SU-DHL-6 (cell line): ENCODE results near the gene ERC1.

Experiments used
- H2AFZ ChIP-seq: fragments of 200-600 bp; sonication (generic); 2 replicates; pipeline ENCODE4 v1.6.1; 2014; ENCODE audit warnings: low read depth, mild to moderate bottlenecking, moderate library complexity, mixed read lengths, antibody characterized with exemption, low read length; ENCODE audit not compliant: severe bottlenecking
- H3F3A ChIP-seq: fragments of 200-600 bp; shearing (Covaris generic); 2 replicates; pipeline ENCODE4 v1.6.0; 2016; ENCODE audit warnings: antibody characterized with exemption, mild to moderate bottlenecking; ENCODE audit not compliant: insufficient read depth
- H3K27ac ChIP-seq: fragments of 200-600 bp; sonication (generic); 2 replicates; pipeline ENCODE4 v1.5.1; 2016; ENCODE audit warnings: low read depth, mild to moderate bottlenecking, low read length, moderate library complexity, mixed read lengths
- H3K27me3 ChIP-seq: fragments of 200-600 bp; sonication (generic), shearing (Covaris generic); 2 replicates; pipeline ENCODE4 v1.6.0; 2014; ENCODE audit warnings: mild to moderate bottlenecking, low read length
- H3K36me3 ChIP-seq: fragments of 200-600 bp; sonication (generic); 2 replicates; pipeline ENCODE4 v1.6.1; 2014; ENCODE audit warnings: mild to moderate bottlenecking, low read length, mixed read lengths
- H3K4me2 ChIP-seq: fragments of 300-600, 200-600 bp; shearing (Covaris generic), sonication (generic); 2 replicates; pipeline ENCODE4 v1.6.0; 2014; ENCODE audit warnings: low read length, low read depth, mild to moderate bottlenecking; ENCODE audit not compliant: poor library complexity, severe bottlenecking
- H3K4me3 ChIP-seq: fragments of 200-600 bp; sonication (generic); 2 replicates; pipeline ENCODE4 v1.5.1; 2014; ENCODE audit warnings: antibody characterized with exemption, low read length, mild to moderate bottlenecking, mixed read lengths; ENCODE audit not compliant: insufficient read depth, poor library complexity, severe bottlenecking
- H3K79me2 ChIP-seq: fragments of 200-600 bp; sonication (generic); 2 replicates; pipeline ENCODE4 v1.6.1; 2014; ENCODE audit warnings: mild to moderate bottlenecking, low read length, moderate library complexity; ENCODE audit not compliant: insufficient read depth
- H3K9ac ChIP-seq: fragments of 200-600 bp; sonication (generic); 2 replicates; pipeline ENCODE4 v1.7.0; 2014; ENCODE audit warnings: mild to moderate bottlenecking, low read length
- H3K9me2 ChIP-seq: fragments of 200-600 bp; sonication (generic); replicated peaks from 2 replicates; pipeline ENCODE4 v1.6.1; 2014; ENCODE audit warnings: low read length; ENCODE audit not compliant: insufficient read depth
- H3K9me3 ChIP-seq: fragments of 200-600 bp; sonication (generic); 2 replicates; pipeline ENCODE4 v1.6.1; 2014; ENCODE audit warnings: low read length, mixed read lengths; ENCODE audit not compliant: insufficient read depth
- H4K20me1 ChIP-seq: fragments of 200-600 bp; sonication (generic); 2 replicates; pipeline ENCODE4 v1.6.1; 2014; ENCODE audit warnings: low read depth, mild to moderate bottlenecking, antibody characterized with exemption, low read length, moderate library complexity, mixed read lengths
- EZH2phosphoT487 ChIP-seq: fragments of 200-600 bp; sonication (generic), shearing (Covaris generic); conservative IDR thresholded peaks from 2 replicates; pipeline ENCODE4 v1.6.1; 2018; ENCODE audit warnings: mild to moderate bottlenecking, antibody characterized with exemption, low read length, moderate library complexity, mixed read lengths
- TF ChIP-seq, protein P1 (sequence below): fragments of 200-600 bp; sonication (generic); IDR thresholded peaks from one replicate; pipeline ENCODE4 v1.5.1; 2017; ENCODE audit warnings: antibody characterized with exemption, mild to moderate bottlenecking, low read length, moderate library complexity; ENCODE audit not compliant: insufficient read depth, poor library complexity, severe bottlenecking

ERC1 gene

DNA sequence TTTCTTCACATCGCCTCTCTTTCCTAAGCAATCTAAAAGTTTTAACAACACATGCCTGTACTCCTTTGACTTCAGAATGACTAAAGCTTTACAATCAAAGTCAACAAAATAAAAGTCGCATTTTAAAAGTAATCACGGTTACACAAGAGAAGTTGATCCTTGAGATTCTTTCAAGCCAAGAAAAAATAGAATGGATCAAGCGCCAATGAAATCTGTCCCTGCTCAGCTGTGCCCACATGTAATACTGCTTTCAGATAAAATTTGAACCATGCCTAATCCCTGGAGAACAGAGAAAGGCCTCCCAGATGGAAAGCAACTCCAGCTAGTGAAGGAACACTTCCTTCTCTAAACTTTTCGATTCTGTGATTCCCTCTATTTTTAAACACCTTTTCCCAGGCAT is 490.3 kb downstream of the ERC1 start:
- Histone ChIP-seq H3K9ac (no peak overlapping the region), H3K9me2 (no peaks in the 10 kb centered on the region), H3K79me2 (no peaks in the 10 kb centered on the region), H3K27me3 (no peaks in the 10 kb centered on the region), H4K20me1 (no peaks in the 10 kb centered on the region), H3K9me3 (no peaks in the 10 kb centered on the region), H2AFZ (no peak overlapping the region), H3K4me2 (no peak overlapping the region), H3F3A (no peaks in the 10 kb centered on the region; the same call in 1 of the 2 replicates), H3K27ac (no peak overlapping the region), H3K36me3 (no peaks in the 10 kb centered on the region), H3K4me3 (no peak overlapping the region)
- TF ChIP-seq, protein P1, sequence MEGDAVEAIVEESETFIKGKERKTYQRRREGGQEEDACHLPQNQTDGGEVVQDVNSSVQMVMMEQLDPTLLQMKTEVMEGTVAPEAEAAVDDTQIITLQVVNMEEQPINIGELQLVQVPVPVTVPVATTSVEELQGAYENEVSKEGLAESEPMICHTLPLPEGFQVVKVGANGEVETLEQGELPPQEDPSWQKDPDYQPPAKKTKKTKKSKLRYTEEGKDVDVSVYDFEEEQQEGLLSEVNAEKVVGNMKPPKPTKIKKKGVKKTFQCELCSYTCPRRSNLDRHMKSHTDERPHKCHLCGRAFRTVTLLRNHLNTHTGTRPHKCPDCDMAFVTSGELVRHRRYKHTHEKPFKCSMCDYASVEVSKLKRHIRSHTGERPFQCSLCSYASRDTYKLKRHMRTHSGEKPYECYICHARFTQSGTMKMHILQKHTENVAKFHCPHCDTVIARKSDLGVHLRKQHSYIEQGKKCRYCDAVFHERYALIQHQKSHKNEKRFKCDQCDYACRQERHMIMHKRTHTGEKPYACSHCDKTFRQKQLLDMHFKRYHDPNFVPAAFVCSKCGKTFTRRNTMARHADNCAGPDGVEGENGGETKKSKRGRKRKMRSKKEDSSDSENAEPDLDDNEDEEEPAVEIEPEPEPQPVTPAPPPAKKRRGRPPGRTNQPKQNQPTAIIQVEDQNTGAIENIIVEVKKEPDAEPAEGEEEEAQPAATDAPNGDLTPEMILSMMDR = no peak
- TF ChIP-seq EZH2phosphoT487 = no peak

DNA sequence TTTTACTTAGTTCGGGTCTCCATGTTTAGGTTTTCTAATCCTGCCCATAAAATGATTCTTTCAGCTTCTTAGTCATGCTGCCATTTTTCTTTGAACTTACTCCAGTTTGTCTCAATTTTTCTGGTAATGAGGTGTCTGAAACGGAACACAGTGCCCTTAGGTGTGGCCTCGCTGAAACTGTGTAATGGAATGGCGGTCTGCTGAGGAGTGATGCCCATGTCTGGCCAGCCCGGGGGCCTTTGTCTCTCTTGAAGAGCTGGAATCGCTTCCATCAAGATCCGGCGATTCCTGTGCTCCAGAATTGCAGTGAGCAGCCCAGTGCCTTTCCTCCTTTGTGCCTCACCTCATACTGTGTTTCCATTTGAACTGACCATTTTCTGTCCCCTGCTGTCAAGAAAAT is 490.9 kb downstream of the ERC1 start:
- Histone ChIP-seq H3K27ac (no peak overlapping the region), H3K9ac (no peak overlapping the region)
- TF ChIP-seq, protein P1 = no peak
- TF ChIP-seq EZH2phosphoT487 = no peak

DNA sequence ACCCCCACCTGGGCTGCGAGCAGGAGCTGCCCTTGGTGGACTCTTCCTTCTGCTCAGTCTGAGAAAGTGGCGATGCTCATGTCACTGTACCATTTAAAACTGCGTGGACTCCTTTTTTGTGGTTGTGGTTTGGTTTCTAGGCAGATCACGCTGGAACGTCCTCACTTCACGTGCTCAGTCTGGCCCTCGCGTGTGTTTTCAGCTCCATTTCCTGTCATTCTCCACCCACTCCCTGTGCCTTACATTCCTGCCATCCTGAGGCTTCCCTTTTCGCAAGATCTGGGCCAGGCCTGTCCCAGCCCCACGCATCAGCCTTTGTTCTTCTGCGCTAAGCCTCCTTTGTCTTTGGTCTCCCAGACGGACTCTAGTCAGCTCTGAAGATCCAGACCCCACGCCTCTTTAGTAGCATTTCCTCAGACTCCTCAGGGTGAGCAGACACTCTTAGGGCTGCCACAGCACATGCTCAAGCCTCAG is 497.9 kb downstream of the ERC1 start:
- Histone ChIP-seq H3K27me3 (no peaks in the 10 kb centered on the region), H4K20me1 (no peaks in the 10 kb centered on the region), H3K4me3 (no peak overlapping the region), H3K9ac (no peak overlapping the region), H2AFZ (no peak overlapping the region), H3F3A (no peaks in the 10 kb centered on the region), H3K9me3 (no peaks in the 10 kb centered on the region), H3K79me2 (no peaks in the 10 kb centered on the region), H3K9me2 (no peaks in the 10 kb centered on the region), H3K36me3 (no peaks in the 10 kb centered on the region), H3K4me2 (no peak overlapping the region), H3K27ac (no peak overlapping the region)
- TF ChIP-seq EZH2phosphoT487 = no peak
- TF ChIP-seq, protein P1 = no peak

More for the DNA sequence above, 490.9 kb downstream of the ERC1 start:
- no peak overlapping the region for H3K4me3 ChIP-seq
- no peaks in the 10 kb centered on the region for H3K36me3 ChIP-seq
- H2AFZ ChIP-seq = no peak overlapping the region
- H3K79me2 ChIP-seq = no peaks in the 10 kb centered on the region
- H3K27me3 ChIP-seq = no peaks in the 10 kb centered on the region
- H3K9me2 ChIP-seq = no peaks in the 10 kb centered on the region
- no peaks in the 10 kb centered on the region for H4K20me1 ChIP-seq
- H3K4me2 ChIP-seq = no peak overlapping the region
- H3K9me3 ChIP-seq = no peaks in the 10 kb centered on the region
- no peaks in the 10 kb centered on the region for H3F3A ChIP-seq
